ENCODE data around the gene MAJIN.

The MAJIN gene

GRCh38 chr11:64934682-64935358, 37.1 kb downstream of the MAJIN start:
- H3K4me1 ChIP-seq (ENCODE audit: insufficient read depth, low read length): no peaks in the 10 kb centered on the region
- H2AFZ ChIP-seq (ENCODE audit: low read depth, low read length): no peak overlapping the region
- TF ChIP-seq CTCF (IDR thresholded peaks at IDR 0.05; ENCODE audit: borderline replicate concordance, extremely low read depth, low read length, poor library complexity, severe bottlenecking) (no peak), EZH2 (IDR thresholded peaks at IDR 0.05; ENCODE audit: borderline replicate concordance, low read depth, low read length, severe bottlenecking) (no peak)
- no peaks in the 10 kb centered on the region for H4K20me1 ChIP-seq (ENCODE audit: insufficient read depth, low read length)
- no peak overlapping the region for H3K9ac ChIP-seq (ENCODE audit: low read depth, low read length)
- ATAC-seq (ENCODE audit: insufficient read depth, low read depth) (no peak), DNase-seq (no peak)
- no peaks in the 10 kb centered on the region for H3K9me3 ChIP-seq (ENCODE audit: insufficient read depth, low read length, severe bottlenecking)
- no peak overlapping the region for H3K4me3 ChIP-seq (ENCODE audit: low read depth in 1 of 2, low read length in 2 of 2)
- no peaks in the 10 kb centered on the region for H3K79me2 ChIP-seq (ENCODE audit: insufficient read depth, low read length)
- peaks cover 11% of the 10 kb centered on the region for H3K27me3 ChIP-seq (ENCODE audit: insufficient read depth, low read length, poor library complexity)
- H3K36me3 ChIP-seq (ENCODE audit: insufficient read depth, low read length): peaks cover 30% of the 10 kb centered on the region
- no peak overlapping the region for H3K27ac ChIP-seq (ENCODE audit: low read length)
- no peak overlapping the region for H3K4me2 ChIP-seq (ENCODE audit: insufficient read depth, low read length)

GRCh38 chr11:64933935-64934681, 37.8 kb downstream of the MAJIN start:
- no peaks in the 10 kb centered on the region for H3K9me3 ChIP-seq (ENCODE audit: insufficient read depth, low read length, severe bottlenecking)
- H4K20me1 ChIP-seq (ENCODE audit: insufficient read depth, low read length): no peaks in the 10 kb centered on the region
- H3K4me1 ChIP-seq (ENCODE audit: insufficient read depth, low read length): no peaks in the 10 kb centered on the region
- H3K79me2 ChIP-seq (ENCODE audit: insufficient read depth, low read length): no peaks in the 10 kb centered on the region
- H3K27me3 ChIP-seq (ENCODE audit: insufficient read depth, low read length, poor library complexity): peaks cover 7% of the 10 kb centered on the region
- H3K4me2 ChIP-seq (ENCODE audit: insufficient read depth, low read length): no peak overlapping the region
- no peak overlapping the region for H3K9ac ChIP-seq (ENCODE audit: low read depth, low read length)
- no peak overlapping the region for H3K4me3 ChIP-seq (ENCODE audit: low read depth in 1 of 2, low read length in 2 of 2)
- H3K27ac ChIP-seq (ENCODE audit: low read length): no peak overlapping the region
- TF ChIP-seq CTCF (IDR thresholded peaks at IDR 0.05; ENCODE audit: borderline replicate concordance, extremely low read depth, low read length, poor library complexity, severe bottlenecking) (no peak), EZH2 (IDR thresholded peaks at IDR 0.05; ENCODE audit: borderline replicate concordance, low read depth, low read length, severe bottlenecking) (no peak)
- ATAC-seq (ENCODE audit: insufficient read depth, low read depth) (no peak), DNase-seq (no peak)
- H2AFZ ChIP-seq (ENCODE audit: low read depth, low read length): no peak overlapping the region
- H3K36me3 ChIP-seq (ENCODE audit: insufficient read depth, low read length): peaks cover 31% of the 10 kb centered on the region

GRCh38 chr11:64933213-64933934, 38.5 kb downstream of the MAJIN start:
- Histone ChIP-seq H3K9ac (ENCODE audit: low read depth, low read length) (no peak overlapping the region), H3K27me3 (ENCODE audit: insufficient read depth, low read length, poor library complexity) (peaks cover 3% of the 10 kb centered on the region), H3K4me2 (ENCODE audit: insufficient read depth, low read length) (no peak overlapping the region), H3K4me1 (ENCODE audit: insufficient read depth, low read length) (no peaks in the 10 kb centered on the region), H4K20me1 (ENCODE audit: insufficient read depth, low read length) (no peaks in the 10 kb centered on the region), H3K79me2 (ENCODE audit: insufficient read depth, low read length) (no peaks in the 10 kb centered on the region), H3K36me3 (ENCODE audit: insufficient read depth, low read length) (peaks cover 32% of the 10 kb centered on the region), H3K9me3 (ENCODE audit: insufficient read depth, low read length, severe bottlenecking) (no peaks in the 10 kb centered on the region), H3K27ac (ENCODE audit: low read length) (no peak overlapping the region), H2AFZ (ENCODE audit: low read depth, low read length) (no peak overlapping the region), H3K4me3 (ENCODE audit: low read depth in 1 of 2, low read length in 2 of 2) (no peak overlapping the region)
- DNase-seq: no peak
- TF ChIP-seq CTCF (IDR thresholded peaks at IDR 0.05; ENCODE audit: borderline replicate concordance, extremely low read depth, low read length, poor library complexity, severe bottlenecking): no peak
- TF ChIP-seq EZH2 (IDR thresholded peaks at IDR 0.05; ENCODE audit: borderline replicate concordance, low read depth, low read length, severe bottlenecking): no peak
- ATAC-seq (ENCODE audit: insufficient read depth, low read depth): no peak

Measured in DND-41 (cell line).